CD4-positive, alpha-beta T cell (primary cell): ENCODE results near the gene GARIN1A. TPM values are rescaled to one million over a fixed set of nuclear protein-coding genes. Genes with fewer than 3 reads are reported as not detected.

ENCODE experiments used
- ATAC-seq: fragments of 200-7000 bp; cut with Tn5 transposase; one replicate; pipeline ENCODE4 v1.10.0; 2022; ENCODE audit warnings: mild to moderate bottlenecking; ENCODE audit not compliant: poor library complexity
- CTCF ChIA-PET: fragments of 350-600 bp; sonication (Branson Sonifier 250); formaldehyde crosslinking; loops from one replicate; lab custom pipeline; 2021; ENCODE audit warnings: antibody characterized with exemption, inconsistent platforms; lab: Charles Lee
- POLR2A ChIA-PET: fragments of 350-600 bp; sonication (Branson Sonifier 250); formaldehyde crosslinking; loops from one replicate; lab custom pipeline; 2021; ENCODE audit warnings: antibody characterized with exemption, inconsistent platforms; lab: Charles Lee
- DNase-seq, 14 experiments: peaks; one replicate each; pipeline ENCODE4 v3.0.0-alpha.2; 2013 to 2020; ENCODE audit warnings: mixed read lengths in 2 of 14
- H3K27ac ChIP-seq, 2 donors: one replicate each; pipeline versions ENCODE4 v1.5.1 to v1.7.0; 2013; ENCODE audit warnings: low read length in 2 of 2, low read depth in 1 of 2, mild to moderate bottlenecking in 1 of 2
- H3K27me3 ChIP-seq, 2 experiments: 1 replicate in 1 of 2; 2 replicates in 1 of 2; pipeline versions ENCODE4 v1.6.1 to v1.7.0; 2013; ENCODE audit warnings: low read length in 2 of 2, control low read depth in 1 of 2, mild to moderate bottlenecking in 1 of 2, moderate library complexity in 1 of 2; ENCODE audit not compliant: insufficient read depth in 2 of 2, control insufficient read depth in 1 of 2
- H3K36me3 ChIP-seq: one replicate; pipeline ENCODE4 v1.6.1; 2013; ENCODE audit warnings: low read length, control low read depth; ENCODE audit not compliant: insufficient read depth
- H3K4me1 ChIP-seq: one replicate; pipeline ENCODE4 v1.6.1; 2013; ENCODE audit warnings: low read length, control low read depth; ENCODE audit not compliant: insufficient read depth
- H3K4me3 ChIP-seq: one replicate; pipeline ENCODE4 v1.5.1; 2013; ENCODE audit warnings: mild to moderate bottlenecking, low read length, moderate library complexity
- H3K9me3 ChIP-seq, 2 experiments: 1 replicate in 1 of 2; 2 replicates in 1 of 2; pipeline versions ENCODE4 v1.6.1 to v1.7.0; 2013; ENCODE audit warnings: low read length in 2 of 2, mild to moderate bottlenecking in 2 of 2, control low read depth in 1 of 2, moderate library complexity in 1 of 2; ENCODE audit not compliant: control insufficient read depth in 1 of 2, insufficient read depth in 1 of 2
- H3K27ac Mint-ChIP-seq: one replicate; pipeline ENCODE4 v1.8.0; 2020; ENCODE audit warnings: mixed read lengths
- H3K27me3 Mint-ChIP-seq: one replicate; pipeline ENCODE4 v1.8.0; 2021; ENCODE audit warnings: mixed read lengths
- H3K36me3 Mint-ChIP-seq: one replicate; pipeline ENCODE4 v1.8.0; 2021; ENCODE audit warnings: low read depth, mixed read lengths
- H3K4me1 Mint-ChIP-seq: one replicate; pipeline ENCODE4 v1.8.0; 2021; ENCODE audit warnings: low read depth, mixed read lengths
- H3K4me3 Mint-ChIP-seq: one replicate; pipeline ENCODE4 v1.8.0; 2020; ENCODE audit warnings: mild to moderate bottlenecking, mixed read lengths
- H3K9me3 Mint-ChIP-seq: one replicate; pipeline ENCODE4 v1.8.0; 2020; ENCODE audit warnings: mixed read lengths
- intact Hi-C, 2 experiments: fragments of 100-400 bp; cut with DNase I in 1 of 2; cut with micrococcal nuclease in 1 of 2; formaldehyde crosslinking; loops; one replicate each; pipeline versions ENCODE4 v1.15.1 to v1.9.0; 2023 to 2025; cut with DNase I, micrococcal nuclease
- total RNA-seq, 174 experiments: library from RNA in 2 of 174; stranded (reverse) in 2 of 174; gene quantifications; one replicate each; pipeline ENCODE4 v1.2.3 and lab custom pipeline; 2021 to 2026
- TF ChIP-seq, protein P1 (sequence below): fragments of 200-600 bp; IDR thresholded peaks from one replicate; pipeline ENCODE4 v1.8.0; 2022; ENCODE audit warnings: antibody characterized with exemption, mild to moderate bottlenecking

The GARIN1A gene
- total RNA-seq, 2 experiments from 2014 or later = 0.71 to 0.73 TPM

DNA sequence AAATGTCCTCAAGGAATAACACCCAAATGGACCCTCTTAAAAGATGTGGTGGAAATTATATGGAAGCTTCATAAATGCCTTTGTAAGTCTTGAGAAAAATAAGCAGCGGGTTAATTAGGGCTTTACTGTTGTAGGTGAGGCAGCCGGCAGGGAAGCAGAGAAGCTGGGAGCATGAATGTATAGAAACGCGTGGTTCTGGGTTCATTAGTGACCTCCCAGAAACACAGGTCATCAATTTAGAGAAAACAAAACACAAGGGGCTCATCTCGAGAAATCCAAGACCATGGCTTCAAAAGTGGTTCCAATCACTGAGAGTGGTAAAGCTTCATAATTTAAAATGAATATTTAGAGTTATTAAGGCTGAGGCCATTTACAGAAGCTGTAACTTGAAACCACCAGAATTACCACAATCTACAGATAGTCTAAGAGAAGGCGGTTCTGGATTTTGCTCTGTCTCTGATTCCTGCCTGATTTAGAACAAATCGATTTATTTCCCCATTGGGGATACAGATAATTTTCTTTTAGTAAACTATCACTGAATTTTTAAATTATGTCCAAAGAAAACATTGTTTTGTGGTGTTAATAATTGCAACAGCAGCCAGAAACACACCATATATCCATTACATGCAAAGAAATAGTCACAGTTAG, 20.7 kb downstream of the GARIN1A start:
- Histone ChIP-seq H3K9me3 (peaks cover 0 to 6% of the 10 kb centered on the region in 2 experiments), H3K27ac (no peak overlapping the region), H3K36me3 (no peaks in the 10 kb centered on the region), H3K4me3 (no peak overlapping the region), H3K27me3 (peaks cover 22 to 25% of the 10 kb centered on the region in 2 experiments), H3K4me1 (peaks cover 7% of the 10 kb centered on the region)
- ATAC-seq = no peak
- Mint-ChIP-seq H3K27me3 (peaks cover 41% of the 10 kb centered on the region), H3K9me3 (no peaks in the 10 kb centered on the region), H3K4me3 (no peak overlapping the region), H3K36me3 (no peaks in the 10 kb centered on the region), H3K27ac (no peak overlapping the region), H3K4me1 (peaks cover 5% of the 10 kb centered on the region)
- intact Hi-C loops = no loop called here
- no peak for DNase-seq
- POLR2A ChIA-PET = interaction anchor here (0.6 kb wide), 1 partner anchor 10 kb away, joined by 3 read pairs; no protein-coding TSS in a partner anchor
- CTCF ChIA-PET = no interaction called here
- TF ChIP-seq, protein P1, sequence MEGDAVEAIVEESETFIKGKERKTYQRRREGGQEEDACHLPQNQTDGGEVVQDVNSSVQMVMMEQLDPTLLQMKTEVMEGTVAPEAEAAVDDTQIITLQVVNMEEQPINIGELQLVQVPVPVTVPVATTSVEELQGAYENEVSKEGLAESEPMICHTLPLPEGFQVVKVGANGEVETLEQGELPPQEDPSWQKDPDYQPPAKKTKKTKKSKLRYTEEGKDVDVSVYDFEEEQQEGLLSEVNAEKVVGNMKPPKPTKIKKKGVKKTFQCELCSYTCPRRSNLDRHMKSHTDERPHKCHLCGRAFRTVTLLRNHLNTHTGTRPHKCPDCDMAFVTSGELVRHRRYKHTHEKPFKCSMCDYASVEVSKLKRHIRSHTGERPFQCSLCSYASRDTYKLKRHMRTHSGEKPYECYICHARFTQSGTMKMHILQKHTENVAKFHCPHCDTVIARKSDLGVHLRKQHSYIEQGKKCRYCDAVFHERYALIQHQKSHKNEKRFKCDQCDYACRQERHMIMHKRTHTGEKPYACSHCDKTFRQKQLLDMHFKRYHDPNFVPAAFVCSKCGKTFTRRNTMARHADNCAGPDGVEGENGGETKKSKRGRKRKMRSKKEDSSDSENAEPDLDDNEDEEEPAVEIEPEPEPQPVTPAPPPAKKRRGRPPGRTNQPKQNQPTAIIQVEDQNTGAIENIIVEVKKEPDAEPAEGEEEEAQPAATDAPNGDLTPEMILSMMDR = no peak

GRCh38 chr7:128693373-128694015, 21.4 kb downstream of the GARIN1A start:
- no peak overlapping the region for H3K4me3 ChIP-seq
- ChIA-PET CTCF (no interaction called here), POLR2A (no interaction called here)
- peaks cover 7% of the 10 kb centered on the region for H3K4me1 ChIP-seq
- H3K9me3 ChIP-seq = peaks cover 0 to 7% of the 10 kb centered on the region in 2 experiments
- no peaks in the 10 kb centered on the region for H3K36me3 Mint-ChIP-seq
- no peak overlapping the region for H3K27ac Mint-ChIP-seq
- no peak for ATAC-seq
- intact Hi-C loops = no loop called here
- H3K27me3 Mint-ChIP-seq = peaks cover 48% of the 10 kb centered on the region
- peaks cover 6% of the 10 kb centered on the region for H3K4me1 Mint-ChIP-seq
- TF ChIP-seq, protein P1 = no peak
- H3K27ac ChIP-seq = no peak overlapping the region
- peaks cover 30 to 32% of the 10 kb centered on the region in 2 experiments for H3K27me3 ChIP-seq
- no peak for DNase-seq
- H3K9me3 Mint-ChIP-seq = no peaks in the 10 kb centered on the region
- no peak overlapping the region for H3K4me3 Mint-ChIP-seq
- no peaks in the 10 kb centered on the region for H3K36me3 ChIP-seq

GRCh38 chr7:128694738-128695137, 22.6 kb downstream of the GARIN1A start:
- TF ChIP-seq, protein P1 = no peak
- Mint-ChIP-seq H3K4me3 (no peak overlapping the region), H3K36me3 (no peaks in the 10 kb centered on the region), H3K4me1 (peaks cover 6% of the 10 kb centered on the region), H3K27me3 (peaks cover 60% of the 10 kb centered on the region), H3K27ac (no peak overlapping the region), H3K9me3 (no peaks in the 10 kb centered on the region)
- ChIA-PET POLR2A (no interaction called here), CTCF (no interaction called here)
- peaks cover 7% of the 10 kb centered on the region for H3K4me1 ChIP-seq
- ATAC-seq (no peak), DNase-seq (no peak)
- H3K27me3 ChIP-seq = peaks cover 40 to 41% of the 10 kb centered on the region in 2 experiments
- intact Hi-C loops = no loop called here
- no peak overlapping the region for H3K4me3 ChIP-seq
- no peaks in the 10 kb centered on the region for H3K36me3 ChIP-seq
- no peak overlapping the region for H3K27ac ChIP-seq
- H3K9me3 ChIP-seq = peaks cover 0 to 10% of the 10 kb centered on the region in 2 experiments
